HG02938 (cell line): ENCODE results near the gene ANKS1B.
A peak's percentile ranks its signal among the peaks of the same experiment; 100 is the strongest.

ENCODE experiments used
- ATAC-seq: cut with Tn5 transposase; IDR thresholded peaks from one replicate; pipeline ENCODE4 v1.9.1; 2021; ENCODE audit warnings: mild to moderate bottlenecking, moderate library complexity; ENCODE audit not compliant: unreplicated experiment

The ANKS1B gene

DNA sequence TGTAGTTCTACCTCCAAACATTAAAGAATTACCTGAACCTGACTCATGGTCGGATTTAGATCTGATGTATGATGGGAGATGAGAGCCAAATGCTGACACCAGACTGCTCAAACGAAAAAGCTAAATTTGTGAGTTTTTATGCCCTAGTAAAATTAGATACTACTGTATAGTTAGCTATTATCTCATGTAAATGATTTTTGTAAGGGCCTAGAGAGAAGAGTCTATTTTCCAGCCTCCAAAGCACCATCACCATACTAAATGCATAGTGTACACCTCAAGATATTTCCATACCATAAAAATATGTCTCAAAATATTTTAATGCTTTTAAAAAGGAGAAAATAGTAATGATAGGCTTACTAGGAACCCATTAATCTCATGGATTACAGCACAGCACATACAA lies 18.3 kb downstream of the ANKS1B start:
- no peak for ATAC-seq

GRCh38 chr12:99960311-99960710 lies 24.4 kb downstream of the ANKS1B start:
- no peak for ATAC-seq

- no peak for ATAC-seq
These were observed 25.1 kb downstream of the ANKS1B start for GRCh38 chr12:99959549-99960170.

DNA sequence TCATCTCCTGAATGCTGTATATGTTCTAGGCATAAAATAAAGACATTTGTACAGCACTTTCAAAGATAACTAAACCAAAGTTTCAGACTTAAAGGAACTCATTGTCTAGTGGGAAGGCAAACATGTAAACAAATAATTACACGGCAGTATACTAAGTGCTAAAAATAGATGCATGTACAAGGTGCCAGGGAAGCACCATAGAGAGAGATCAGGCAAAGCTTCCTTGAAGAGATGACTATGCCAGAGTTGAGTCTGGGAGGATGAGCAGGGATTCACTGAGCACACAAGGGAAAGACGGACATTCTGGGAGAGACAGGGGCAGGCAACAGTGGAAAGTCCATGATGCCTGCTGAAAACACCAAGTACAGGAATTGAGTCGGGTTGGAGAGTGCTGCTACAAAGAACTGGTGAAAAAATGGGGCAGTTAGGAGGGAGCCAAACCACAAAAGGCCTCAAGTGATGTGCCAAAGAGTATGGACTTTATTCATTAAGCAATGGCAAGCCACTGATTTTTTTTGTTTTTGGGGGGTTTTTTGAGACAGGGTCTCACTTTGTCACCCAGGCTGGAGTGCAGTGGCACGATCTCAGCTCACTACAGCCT lies 26.8 kb downstream of the ANKS1B start:
- ATAC-seq, result no peak

- ATAC-seq, result no peak
These were observed 30.0 kb downstream of the ANKS1B start for GRCh38 chr12:99954724-99955123.

- ATAC-seq, result no peak
These were observed 36.4 kb downstream of the ANKS1B start for GRCh38 chr12:99948370-99948769.

- ATAC-seq, result no peak
These were observed 38.6 kb downstream of the ANKS1B start for GRCh38 chr12:99946131-99946530.

DNA sequence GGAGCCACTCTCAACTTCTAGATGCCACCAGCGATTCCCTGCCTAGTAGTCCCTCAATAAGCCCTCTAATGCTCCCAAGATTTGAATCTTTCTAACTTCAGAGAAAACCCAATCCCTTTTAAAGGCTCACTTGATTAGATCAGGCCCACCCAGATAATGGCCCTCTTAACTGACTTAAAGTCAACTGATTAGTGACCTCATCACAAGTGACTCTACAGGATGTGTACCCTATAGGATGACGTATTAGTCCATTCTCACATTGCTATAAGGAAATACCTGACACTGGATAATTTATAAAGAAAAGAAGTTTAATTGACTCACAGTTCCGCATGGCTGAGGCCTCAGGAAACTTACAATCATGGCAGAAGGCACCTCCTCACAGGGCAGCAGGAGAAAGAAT lies 49.1 kb downstream of the ANKS1B start:
- ATAC-seq, result no peak

DNA sequence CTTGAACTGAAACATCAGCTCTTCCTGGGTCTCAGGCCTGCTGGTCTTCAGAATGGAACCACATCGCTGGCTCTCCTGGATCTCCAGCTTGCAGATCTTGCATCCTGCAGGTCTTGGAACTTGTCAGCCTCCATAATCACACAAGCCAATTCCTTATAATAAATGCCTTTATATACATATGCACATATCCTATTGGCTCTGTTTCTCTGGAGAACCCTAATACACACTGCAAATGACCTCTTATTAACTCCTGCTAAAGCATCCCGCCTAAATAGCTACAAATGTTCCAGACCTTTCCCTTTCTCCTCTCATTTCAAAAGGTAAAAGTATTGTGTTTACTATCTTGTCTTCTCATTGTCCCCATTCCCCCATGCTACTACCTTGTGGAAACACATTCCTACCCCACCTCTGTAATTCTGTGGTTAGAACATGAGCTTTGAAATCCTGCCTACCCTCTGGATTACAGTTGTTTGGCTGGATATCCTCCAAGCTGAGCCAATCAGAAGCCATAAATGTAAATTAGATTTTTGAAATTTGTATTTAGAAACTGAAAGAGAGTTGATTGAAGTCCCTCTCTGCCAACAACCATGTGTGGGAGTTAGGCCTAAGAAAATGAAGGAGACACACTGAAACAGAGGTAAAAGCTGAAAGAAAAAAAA lies 58.1 kb downstream of the ANKS1B start:
- ATAC-seq, result no peak

GRCh38 chr12:99920353-99920960 lies 64.3 kb downstream of the ANKS1B start:
- ATAC-seq, result no peak

GRCh38 chr12:99917711-99918402 lies 66.9 kb downstream of the ANKS1B start:
- ATAC-seq, result no peak

- no peak for ATAC-seq
These were observed 68.2 kb downstream of the ANKS1B start for GRCh38 chr12:99916555-99916954.

- ATAC-seq, result no peak
These were observed 69.3 kb downstream of the ANKS1B start for GRCh38 chr12:99915251-99916082.

DNA sequence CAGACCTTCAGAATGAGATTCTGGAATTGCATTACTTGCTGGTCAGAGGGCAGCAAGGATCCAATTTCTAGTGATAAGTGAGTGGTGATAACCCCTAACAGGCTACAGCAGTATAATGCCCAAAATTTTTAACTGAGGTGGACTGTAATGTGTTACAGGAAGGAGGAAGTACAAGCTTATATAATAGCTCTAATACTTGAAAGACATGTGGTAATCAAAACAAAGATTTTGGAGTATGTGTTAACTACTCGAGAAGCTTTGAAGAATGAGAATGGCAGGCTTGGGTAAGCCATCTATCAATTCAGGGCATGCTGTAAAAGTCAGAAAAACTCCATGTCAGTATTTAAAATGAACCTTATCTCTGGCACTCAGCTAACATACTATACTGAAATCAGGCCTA lies 70.5 kb downstream of the ANKS1B start:
- ATAC-seq, result no peak

DNA sequence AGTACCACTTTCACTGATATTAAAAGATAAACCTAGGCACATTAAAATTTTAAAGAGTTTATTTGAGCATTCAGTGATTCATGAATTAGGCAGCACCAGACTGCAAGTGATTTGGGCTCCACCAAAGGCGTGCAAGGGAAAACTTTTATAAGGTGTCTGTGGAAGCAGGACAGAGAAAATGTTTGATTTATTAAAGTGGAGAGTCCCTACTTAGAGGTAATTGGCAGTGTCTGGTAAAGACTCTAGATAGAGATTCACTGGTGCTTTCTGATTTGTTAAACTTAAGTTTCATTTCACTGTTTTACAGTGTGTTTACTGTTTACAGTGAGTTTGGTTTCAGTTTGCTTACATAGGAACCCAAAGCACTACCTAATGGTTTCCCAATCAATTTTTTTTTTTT lies 72.8 kb downstream of the ANKS1B start:
- peak; percentile 84 for ATAC-seq

- no peak for ATAC-seq
These were observed 73.7 kb downstream of the ANKS1B start for GRCh38 chr12:99911081-99911480.

DNA sequence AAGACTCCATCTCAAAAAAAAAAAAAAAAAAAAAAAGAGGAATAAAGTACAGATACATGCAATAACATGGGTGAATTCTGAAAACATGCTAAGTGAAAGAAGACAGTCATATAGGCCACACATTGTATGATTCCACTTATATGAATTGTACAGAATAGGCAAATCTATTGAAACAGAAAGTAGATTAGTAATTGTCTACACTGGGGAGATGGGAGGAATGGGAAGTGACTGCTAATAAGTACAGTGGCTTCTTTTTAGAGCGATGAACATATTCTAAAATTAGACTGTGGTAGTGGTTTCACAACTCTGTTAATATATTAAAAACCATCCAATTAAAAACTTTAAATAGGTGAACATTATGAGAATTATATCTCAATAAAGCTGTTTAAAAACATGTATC lies 74.4 kb downstream of the ANKS1B start:
- ATAC-seq, result peak; percentile 67

DNA sequence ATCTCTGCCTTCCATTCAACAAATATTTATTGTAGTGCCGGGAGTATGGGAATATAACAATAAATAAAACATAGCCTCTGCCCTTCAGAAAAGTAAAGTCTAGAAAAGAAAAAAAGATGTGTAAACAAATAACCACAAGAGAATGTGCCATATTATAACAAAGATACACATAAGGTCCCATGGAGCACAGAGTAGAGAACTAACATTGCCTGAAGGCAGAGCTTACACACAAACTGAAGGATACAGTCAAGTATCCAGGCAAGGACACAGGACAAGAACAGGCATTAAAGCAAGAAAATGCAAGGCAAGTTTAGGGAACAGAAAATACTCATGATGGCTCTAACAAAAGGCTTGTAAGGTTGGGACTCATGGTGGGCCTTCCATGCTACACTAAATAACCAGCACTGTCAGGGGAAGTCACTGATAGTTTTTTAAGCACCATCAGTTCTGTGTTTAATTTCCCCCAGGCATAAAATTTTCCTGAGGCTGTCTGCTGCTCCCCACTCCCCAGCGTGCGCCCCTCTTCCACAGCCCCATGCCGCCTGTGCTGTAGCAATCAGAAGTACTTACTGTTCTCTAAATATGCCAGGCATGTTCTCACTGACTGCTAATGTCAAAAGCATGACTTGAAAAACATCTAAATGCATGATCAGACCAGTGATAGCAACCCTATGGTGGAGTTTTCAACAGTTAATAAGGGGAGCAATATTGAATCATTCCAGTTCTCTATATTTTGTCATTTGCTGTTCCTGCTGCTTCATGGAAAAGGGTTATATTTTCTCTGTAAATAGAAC lies 77.8 kb downstream of the ANKS1B start:
- ATAC-seq, result no peak

GRCh38 chr12:99901181-99901580 lies 83.6 kb downstream of the ANKS1B start:
- ATAC-seq, result no peak

- no peak for ATAC-seq
These were observed 86.1 kb downstream of the ANKS1B start for GRCh38 chr12:99898645-99899044.
